MM.1S (cell line): ENCODE measurements around the gene ELOVL1.

Experiments
- EZH2 ChIP-seq: fragments of 300-600 bp; sonication (generic); optimal IDR thresholded peaks from 2 replicates; pipeline ENCODE3; 2017; ENCODE audit warnings: low read depth, mild to moderate bottlenecking, antibody characterized with exemption, low read length, mixed read lengths
- EZH2phosphoT487 ChIP-seq: fragments of 300-600 bp; sonication (generic); IDR thresholded peaks from 2 replicates; pipeline ENCODE4 v1.6.1; 2018; ENCODE audit warnings: antibody characterized with exemption, low read length
- TF ChIP-seq, protein P1 (sequence below): fragments of 300-600 bp; sonication (generic); IDR thresholded peaks from 2 replicates; pipeline ENCODE4 v1.5.1; 2016; ENCODE audit warnings: antibody characterized with exemption, low read length, mixed read lengths

DNA sequence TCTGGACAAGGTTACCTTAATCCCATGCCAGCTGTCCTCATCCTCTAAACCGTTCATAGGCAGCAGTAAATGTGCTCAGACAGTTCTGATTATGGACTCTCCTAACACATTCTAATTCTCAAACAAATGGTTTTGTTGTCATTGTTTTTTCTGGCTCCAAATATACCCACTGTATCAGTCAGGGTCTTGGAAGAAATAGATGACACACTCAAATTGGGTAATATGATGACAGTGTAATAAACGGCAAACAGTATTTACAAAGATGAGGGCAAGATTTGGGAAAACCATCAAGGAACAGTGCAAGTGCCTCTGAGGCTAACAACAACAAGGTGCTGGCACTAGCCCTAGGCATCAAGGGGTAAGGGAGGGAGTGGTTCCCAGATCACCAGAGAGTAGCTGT is 13.3 kb downstream of the ELOVL1 start:
- TF ChIP-seq, protein P1, sequence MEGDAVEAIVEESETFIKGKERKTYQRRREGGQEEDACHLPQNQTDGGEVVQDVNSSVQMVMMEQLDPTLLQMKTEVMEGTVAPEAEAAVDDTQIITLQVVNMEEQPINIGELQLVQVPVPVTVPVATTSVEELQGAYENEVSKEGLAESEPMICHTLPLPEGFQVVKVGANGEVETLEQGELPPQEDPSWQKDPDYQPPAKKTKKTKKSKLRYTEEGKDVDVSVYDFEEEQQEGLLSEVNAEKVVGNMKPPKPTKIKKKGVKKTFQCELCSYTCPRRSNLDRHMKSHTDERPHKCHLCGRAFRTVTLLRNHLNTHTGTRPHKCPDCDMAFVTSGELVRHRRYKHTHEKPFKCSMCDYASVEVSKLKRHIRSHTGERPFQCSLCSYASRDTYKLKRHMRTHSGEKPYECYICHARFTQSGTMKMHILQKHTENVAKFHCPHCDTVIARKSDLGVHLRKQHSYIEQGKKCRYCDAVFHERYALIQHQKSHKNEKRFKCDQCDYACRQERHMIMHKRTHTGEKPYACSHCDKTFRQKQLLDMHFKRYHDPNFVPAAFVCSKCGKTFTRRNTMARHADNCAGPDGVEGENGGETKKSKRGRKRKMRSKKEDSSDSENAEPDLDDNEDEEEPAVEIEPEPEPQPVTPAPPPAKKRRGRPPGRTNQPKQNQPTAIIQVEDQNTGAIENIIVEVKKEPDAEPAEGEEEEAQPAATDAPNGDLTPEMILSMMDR, result no peak
- TF ChIP-seq EZH2phosphoT487, result no peak
- TF ChIP-seq EZH2, result no peak
